Activated CD8-positive, alpha-beta T cell treated with anti-CD3 and anti-CD28 coated beads for 36 hours (primary cell): Measurements from ENCODE around the gene KRT73. TPM values are rescaled to one million over a fixed set of nuclear protein-coding genes. Genes with fewer than 3 reads are reported as not detected.
A peak's percentile ranks its signal among the peaks of the same experiment; 100 is the strongest.

Experiments
- ATAC-seq: fragments of 200-7000 bp; cut with Tn5 transposase; one replicate; pipeline ENCODE4 v1.10.0; 2021; ENCODE audit warnings: mild to moderate bottlenecking, moderate library complexity
- CTCF ChIA-PET: fragments of 350-600 bp; sonication (Branson Sonifier 250); formaldehyde crosslinking; loops from one replicate; lab custom pipeline; 2021; ENCODE audit warnings: antibody characterized with exemption; lab: Charles Lee
- POLR2A ChIA-PET: fragments of 350-600 bp; sonication (Branson Sonifier 250); formaldehyde crosslinking; loops from one replicate; lab custom pipeline; 2021; ENCODE audit warnings: antibody characterized with exemption; lab: Charles Lee
- DNase-seq: peaks from one replicate; pipeline ENCODE4 v3.0.0-alpha.2; 2020
- H3K27ac Mint-ChIP-seq: one replicate; pipeline ENCODE4 v1.8.0; 2021; ENCODE audit warnings: mild to moderate bottlenecking, mixed read lengths
- H3K27me3 Mint-ChIP-seq: one replicate; pipeline ENCODE4 v1.8.0; 2021; ENCODE audit warnings: mixed read lengths
- H3K36me3 Mint-ChIP-seq: one replicate; pipeline ENCODE4 v1.8.0; 2021; ENCODE audit warnings: low read depth, mixed read lengths
- H3K4me1 Mint-ChIP-seq: one replicate; pipeline ENCODE4 v1.8.0; 2021; ENCODE audit warnings: low read depth, mixed read lengths
- H3K4me3 Mint-ChIP-seq: one replicate; pipeline ENCODE4 v1.8.0; 2021; ENCODE audit warnings: mild to moderate bottlenecking, moderate library complexity, mixed read lengths
- H3K9me3 Mint-ChIP-seq: one replicate; pipeline ENCODE4 v1.8.0; 2021; ENCODE audit warnings: mixed read lengths
- intact Hi-C: fragments of 100-400 bp; cut with micrococcal nuclease; formaldehyde crosslinking; loops from one replicate; pipeline ENCODE4 v1.10.0; 2022
- total RNA-seq, 2 experiments: library from RNA; stranded (reverse); gene quantifications; one replicate each; pipeline ENCODE4 v1.2.3, GENCODE V29; 2021
- TF ChIP-seq, protein P1 (sequence below): fragments of 200-600 bp; IDR thresholded peaks from one replicate; pipeline ENCODE4 v1.8.0; 2022; ENCODE audit warnings: antibody characterized with exemption, mild to moderate bottlenecking

The KRT73 gene
- total RNA-seq, 2 experiments from 2014 or later, result 0.20 TPM; not detected in 1

DNA sequence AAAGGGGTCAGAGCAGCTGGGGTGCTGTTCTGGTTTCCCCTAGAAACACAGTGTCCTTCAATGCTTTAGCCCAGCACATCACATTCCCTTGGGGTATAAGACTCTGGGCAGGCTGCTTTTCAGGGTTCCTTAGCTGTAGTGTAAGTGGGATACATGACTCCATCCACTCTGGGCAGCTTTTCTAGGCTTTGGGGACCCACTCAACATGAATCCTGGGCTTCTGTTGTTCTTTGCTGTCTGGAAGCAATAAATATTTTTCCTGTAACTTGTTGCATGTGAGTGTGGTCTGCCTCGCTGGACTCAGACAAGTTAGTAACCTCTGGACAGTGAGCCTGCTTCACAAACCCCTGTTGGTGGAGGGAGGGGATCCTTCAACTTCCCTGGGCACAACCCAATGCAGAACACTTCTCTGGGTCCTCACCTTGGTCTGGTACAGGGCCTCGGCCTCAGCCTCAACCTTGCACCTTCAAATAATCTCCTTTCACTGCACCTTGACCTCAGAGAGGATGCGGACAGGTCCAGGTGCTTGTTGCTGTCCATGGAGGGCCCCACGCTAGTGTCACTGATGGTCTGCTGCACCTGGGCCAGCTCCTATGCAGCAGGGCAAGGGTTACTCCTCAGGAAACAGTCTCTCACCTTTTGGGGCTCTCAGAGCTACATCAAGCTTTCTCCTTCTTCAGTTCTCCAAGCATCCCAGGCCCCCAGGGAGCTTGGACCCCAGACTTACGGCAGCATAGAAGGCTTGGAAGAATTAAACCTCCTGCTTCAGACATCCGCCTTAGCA, 13.5 kb upstream of the KRT73 start:
- Mint-ChIP-seq H3K4me3 (no peak overlapping the region), H3K4me1 (peaks cover 52% of the 10 kb centered on the region), H3K27ac (no peak overlapping the region), H3K36me3 (no peaks in the 10 kb centered on the region), H3K9me3 (no peaks in the 10 kb centered on the region), H3K27me3 (no peaks in the 10 kb centered on the region)
- ChIA-PET POLR2A (no interaction called here), CTCF (interaction anchor here (0.9 kb wide), 1 partner anchor 11 kb away, joined by 3 read pairs; no protein-coding TSS in a partner anchor)
- no peak for DNase-seq
- TF ChIP-seq, protein P1, sequence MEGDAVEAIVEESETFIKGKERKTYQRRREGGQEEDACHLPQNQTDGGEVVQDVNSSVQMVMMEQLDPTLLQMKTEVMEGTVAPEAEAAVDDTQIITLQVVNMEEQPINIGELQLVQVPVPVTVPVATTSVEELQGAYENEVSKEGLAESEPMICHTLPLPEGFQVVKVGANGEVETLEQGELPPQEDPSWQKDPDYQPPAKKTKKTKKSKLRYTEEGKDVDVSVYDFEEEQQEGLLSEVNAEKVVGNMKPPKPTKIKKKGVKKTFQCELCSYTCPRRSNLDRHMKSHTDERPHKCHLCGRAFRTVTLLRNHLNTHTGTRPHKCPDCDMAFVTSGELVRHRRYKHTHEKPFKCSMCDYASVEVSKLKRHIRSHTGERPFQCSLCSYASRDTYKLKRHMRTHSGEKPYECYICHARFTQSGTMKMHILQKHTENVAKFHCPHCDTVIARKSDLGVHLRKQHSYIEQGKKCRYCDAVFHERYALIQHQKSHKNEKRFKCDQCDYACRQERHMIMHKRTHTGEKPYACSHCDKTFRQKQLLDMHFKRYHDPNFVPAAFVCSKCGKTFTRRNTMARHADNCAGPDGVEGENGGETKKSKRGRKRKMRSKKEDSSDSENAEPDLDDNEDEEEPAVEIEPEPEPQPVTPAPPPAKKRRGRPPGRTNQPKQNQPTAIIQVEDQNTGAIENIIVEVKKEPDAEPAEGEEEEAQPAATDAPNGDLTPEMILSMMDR, result no peak
- no peak for ATAC-seq
- intact Hi-C loops, result no loop called here

DNA sequence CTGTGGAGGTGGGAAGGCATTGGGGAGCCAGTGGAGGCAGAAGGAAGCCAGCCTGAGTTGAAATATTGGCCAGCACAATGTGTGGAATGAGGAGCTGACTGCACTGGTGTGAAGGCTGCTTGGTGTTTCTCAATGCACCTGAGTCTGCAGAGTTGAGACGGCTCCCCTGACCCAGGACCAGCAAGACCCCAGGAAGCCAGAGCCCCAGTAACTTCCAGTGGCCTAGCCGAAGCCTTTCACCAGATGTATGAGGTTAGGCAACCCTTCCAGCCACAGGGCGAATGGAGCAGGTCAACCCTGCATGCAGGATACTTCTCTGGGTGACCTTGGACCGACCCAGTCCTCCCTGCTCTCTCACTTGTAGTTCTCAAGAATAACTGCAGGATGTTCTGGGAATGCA, 12.9 kb upstream of the KRT73 start:
- intact Hi-C loops, result no loop called here
- no peak overlapping the region for H3K4me3 Mint-ChIP-seq
- H3K27ac Mint-ChIP-seq, result no peak overlapping the region
- CTCF ChIA-PET, result no interaction called here
- no peaks in the 10 kb centered on the region for H3K9me3 Mint-ChIP-seq
- H3K4me1 Mint-ChIP-seq, result peaks cover 55% of the 10 kb centered on the region
- no peak for ATAC-seq
- TF ChIP-seq, protein P1, result no peak
- POLR2A ChIA-PET, result no interaction called here
- H3K36me3 Mint-ChIP-seq, result no peaks in the 10 kb centered on the region
- no peak for DNase-seq
- no peaks in the 10 kb centered on the region for H3K27me3 Mint-ChIP-seq

DNA sequence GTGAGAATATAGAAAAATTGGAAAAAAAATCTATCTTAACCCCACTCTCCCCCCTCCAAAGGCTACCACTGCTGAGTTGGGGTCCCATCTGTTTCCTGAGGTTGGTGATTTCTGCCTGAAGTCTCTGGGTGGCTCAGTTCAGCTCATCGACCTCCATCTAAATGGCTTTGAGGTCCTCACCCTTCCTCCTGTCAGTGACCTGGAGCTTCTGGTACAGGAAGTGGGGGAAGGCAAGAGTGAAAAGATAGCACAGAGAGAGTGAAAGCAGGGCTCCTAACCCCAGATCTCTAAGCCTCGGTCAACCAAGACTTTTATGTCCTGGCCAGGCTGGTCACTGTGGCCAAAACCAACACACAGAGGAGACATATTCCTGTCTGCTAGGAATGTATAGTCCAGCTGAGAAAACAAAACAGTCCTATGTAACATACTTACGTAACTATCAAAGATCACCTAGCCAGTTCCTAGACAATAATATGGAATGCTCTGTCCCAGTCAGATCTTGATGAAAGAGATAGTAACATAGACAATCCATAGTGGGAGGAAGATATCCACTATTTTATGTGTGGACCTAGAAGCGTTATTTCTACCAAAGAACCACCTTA, 12.3 kb upstream of the KRT73 start:
- Mint-ChIP-seq H3K27ac (peak overlapping the region; percentile 19), H3K4me1 (peaks cover 56% of the 10 kb centered on the region), H3K4me3 (no peak overlapping the region), H3K36me3 (no peaks in the 10 kb centered on the region), H3K9me3 (no peaks in the 10 kb centered on the region), H3K27me3 (no peaks in the 10 kb centered on the region)
- DNase-seq (no peak), ATAC-seq (peak; percentile 27)
- CTCF ChIA-PET, result no interaction called here
- intact Hi-C loops, result no loop called here
- POLR2A ChIA-PET, result no interaction called here
- TF ChIP-seq, protein P1, result no peak

DNA sequence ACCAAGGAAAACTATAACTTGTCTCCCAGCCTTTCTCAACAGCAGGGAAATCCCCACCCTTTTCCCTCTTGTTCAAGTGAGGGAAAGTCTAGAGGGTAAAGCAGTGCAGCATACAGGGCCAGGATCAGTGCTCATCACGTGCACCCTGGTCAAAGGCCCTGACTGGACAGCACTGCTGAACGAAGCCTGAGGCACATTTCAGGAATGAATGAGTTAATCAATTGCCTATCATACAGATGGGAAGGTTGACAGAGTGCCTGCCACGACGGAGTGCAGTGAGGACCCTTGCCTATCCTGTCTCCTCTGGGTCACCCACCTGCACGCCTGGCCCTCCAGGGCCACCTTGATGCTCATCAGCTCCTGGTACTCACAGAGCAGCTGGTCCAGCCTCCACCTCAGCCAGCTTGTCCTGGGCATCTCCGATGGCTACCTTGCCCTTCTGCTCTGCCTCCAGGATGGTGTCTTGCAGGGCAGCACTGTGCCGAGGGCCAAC, 11.7 kb upstream of the KRT73 start:
- DNase-seq, result no peak
- intact Hi-C loops, result no loop called here
- POLR2A ChIA-PET, result no interaction called here
- peaks cover 56% of the 10 kb centered on the region for H3K4me1 Mint-ChIP-seq
- H3K27me3 Mint-ChIP-seq, result no peaks in the 10 kb centered on the region
- H3K36me3 Mint-ChIP-seq, result no peaks in the 10 kb centered on the region
- no peaks in the 10 kb centered on the region for H3K9me3 Mint-ChIP-seq
- no peak for ATAC-seq
- H3K27ac Mint-ChIP-seq, result no peak overlapping the region
- H3K4me3 Mint-ChIP-seq, result no peak overlapping the region
- CTCF ChIA-PET, result no interaction called here
- TF ChIP-seq, protein P1, result no peak
